HG03095 (cell line): Measurements from ENCODE around the gene CAMKK2.
"Not testable (repeated sequence)": the region's sequence is repeated elsewhere in the genome, so short reads cannot be mapped to it uniquely, and the experiment has no call there.

Source experiments
- ATAC-seq: cut with Tn5 transposase; IDR thresholded peaks from one replicate; pipeline ENCODE4 v1.9.1; 2021; ENCODE audit warnings: moderate library complexity; ENCODE audit not compliant: unreplicated experiment

The CAMKK2 gene

DNA sequence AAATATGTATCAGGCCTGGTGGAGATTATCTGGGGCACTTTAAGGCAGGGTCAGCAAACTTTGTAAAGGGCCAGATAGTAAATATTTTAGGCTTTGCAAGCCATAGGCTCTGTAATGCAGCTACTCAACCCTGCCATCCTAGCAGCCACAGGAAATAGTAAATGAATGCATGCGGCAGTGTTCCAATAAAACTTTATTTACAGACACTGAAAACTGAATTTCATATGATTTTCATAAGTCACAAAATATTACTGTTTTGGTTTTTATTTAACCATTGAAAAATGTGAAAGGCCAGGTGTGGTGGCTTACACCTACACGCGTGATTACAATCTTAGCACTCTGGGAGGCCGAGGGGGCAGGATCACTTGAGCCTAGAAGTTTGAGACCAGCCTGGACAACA lies 3.2 kb upstream of the CAMKK2 start:
- ATAC-seq: no peak

- not testable (repeated sequence) for ATAC-seq
Observed at GRCh38 chr12:121298411-121298810, 1.9 kb upstream of the CAMKK2 start.

GRCh38 chr12:121297435-121297991 lies 1.0 kb upstream of the CAMKK2 start:
- peak; percentile 6 for ATAC-seq

DNA sequence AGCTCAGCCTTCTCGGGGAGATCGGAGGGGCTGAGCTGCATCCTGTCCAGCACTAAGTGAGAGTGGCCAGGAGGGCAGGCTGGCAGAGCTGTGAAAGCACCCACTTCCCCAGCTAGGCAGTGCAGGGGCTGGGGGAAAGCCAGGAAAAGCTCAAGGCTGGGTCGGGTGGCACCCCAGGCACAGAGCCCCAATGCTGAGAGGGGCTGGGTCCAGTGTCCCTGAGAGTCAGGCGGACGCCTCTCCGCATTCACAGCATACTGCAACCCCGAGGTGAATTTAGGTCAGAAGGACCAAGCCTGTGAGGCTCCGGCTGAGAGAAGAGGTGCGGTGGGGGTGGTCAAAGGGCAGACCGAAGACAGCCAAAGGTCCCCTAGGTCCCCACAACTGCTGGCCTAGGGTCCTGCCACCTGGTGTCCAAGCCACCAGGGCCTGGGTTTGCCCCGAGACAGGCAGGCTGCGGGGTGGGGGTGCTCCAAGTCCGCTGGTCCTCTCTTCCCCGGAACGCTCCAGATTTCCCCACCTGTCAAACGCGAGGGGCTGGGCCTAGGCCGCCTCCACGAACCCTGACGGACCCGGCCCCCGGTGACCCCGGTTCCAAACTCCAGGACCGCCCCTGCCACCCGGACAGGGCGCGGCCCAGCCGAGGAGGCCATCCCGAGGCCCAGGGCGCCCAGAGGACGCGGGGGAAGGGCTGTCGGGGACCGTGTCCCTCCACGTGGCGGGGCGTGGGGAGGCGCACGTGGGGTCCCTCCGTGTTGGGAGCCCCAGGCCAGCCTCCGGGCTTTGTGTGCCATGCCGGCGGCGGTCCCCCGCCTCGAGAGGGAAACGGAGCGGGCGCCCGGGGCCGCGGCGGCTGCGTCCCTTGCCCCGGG lies 527 bp downstream of the CAMKK2 start:
- peak; percentile 16 for ATAC-seq

GRCh38 chr12:121295116-121295745 lies 1.3 kb downstream of the CAMKK2 start:
- ATAC-seq: no peak

DNA sequence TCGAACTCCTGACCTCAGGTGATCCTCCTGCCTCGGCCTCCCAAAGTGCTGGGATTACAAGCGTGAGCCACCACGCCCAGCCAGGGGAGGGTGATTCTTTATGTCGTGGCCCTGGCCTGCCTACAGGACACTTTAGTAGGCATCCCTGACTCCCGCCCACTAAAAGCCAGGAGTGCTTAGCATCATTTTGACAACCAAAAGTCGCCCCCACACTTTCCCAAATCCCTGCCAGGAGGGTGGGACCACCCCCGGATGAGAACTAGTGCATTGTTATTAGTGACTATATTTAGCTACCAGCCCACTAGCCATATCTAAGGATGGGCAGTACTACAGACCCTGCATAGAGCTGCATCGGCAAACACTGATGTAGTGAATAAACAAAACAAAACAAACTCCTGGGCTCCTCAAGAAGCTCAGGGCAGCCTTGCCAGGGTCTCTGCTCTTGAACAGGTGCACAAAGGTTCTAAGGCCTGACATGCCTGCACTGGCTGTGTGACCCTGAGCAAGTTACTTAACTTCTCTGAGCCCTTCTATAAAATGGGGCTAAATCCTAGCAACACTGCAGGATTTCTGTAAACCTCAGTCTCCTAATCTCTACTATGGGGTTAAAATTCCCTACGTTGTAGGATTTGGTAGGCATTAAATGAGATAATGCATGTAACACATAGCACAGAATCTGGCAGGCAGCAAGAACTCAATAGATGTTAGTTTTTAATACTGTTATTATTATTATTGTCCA lies 2.2 kb downstream of the CAMKK2 start:
- ATAC-seq: no peak

GRCh38 chr12:121293603-121294002 lies 2.9 kb downstream of the CAMKK2 start:
- no peak for ATAC-seq

DNA sequence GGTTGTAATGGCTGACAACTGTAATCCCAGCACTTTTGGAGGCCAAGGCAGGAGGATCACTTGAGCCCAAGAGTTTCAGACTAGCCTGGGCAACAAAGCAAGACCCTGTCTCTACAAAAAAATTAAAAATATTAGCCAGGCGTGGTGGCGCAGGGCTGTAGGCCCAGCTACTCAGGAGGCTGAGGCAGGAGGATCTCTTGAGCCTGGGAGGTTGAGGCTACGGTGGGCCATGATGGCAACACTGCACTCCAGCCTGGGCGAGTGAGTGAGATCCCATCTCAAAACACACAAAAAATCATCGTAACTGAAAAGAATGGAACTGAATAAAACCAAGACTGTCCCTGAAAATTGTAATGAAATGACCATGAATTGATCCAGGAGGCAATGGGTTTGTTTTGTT lies 6.1 kb downstream of the CAMKK2 start:
- no peak for ATAC-seq

DNA sequence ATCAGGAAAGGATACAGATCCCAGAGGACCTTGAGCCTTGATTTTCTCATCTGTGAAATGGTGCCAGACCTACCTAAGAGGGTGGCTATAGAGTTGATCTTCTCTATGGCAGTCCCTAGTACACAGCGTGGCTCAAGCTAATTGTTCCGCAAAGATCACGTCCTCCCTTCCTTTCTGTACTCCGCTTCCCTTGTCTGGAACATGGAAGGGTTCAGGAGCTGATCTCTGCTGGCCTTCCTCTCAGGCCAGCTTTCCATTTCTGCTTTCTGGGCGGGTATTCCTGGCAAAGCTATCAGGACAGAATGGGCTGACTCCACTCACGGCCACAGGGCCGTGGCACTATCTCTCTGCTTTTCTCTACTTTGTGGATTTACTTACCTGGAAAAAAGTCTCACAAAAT lies 6.5 kb downstream of the CAMKK2 start:
- no peak for ATAC-seq

DNA sequence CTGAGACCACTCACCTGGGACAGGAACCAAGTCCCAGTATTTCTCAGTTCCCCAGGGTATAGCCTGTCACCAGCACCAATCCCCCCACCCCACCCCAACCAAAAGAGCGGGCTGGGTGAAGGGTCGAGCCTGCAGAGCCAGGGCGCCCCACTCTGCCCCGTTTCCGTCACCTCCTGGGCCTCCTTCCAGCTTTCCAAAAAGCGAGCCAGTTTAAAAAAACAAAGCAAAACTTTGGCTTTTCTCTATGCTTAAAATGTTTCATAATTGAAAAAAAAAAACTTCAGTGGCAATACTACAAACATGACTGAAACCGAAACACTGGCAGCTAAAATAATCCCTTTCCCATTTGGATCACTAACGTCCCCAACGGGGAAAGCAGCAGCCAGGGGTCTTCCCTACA lies 7.5 kb downstream of the CAMKK2 start:
- no peak for ATAC-seq

DNA sequence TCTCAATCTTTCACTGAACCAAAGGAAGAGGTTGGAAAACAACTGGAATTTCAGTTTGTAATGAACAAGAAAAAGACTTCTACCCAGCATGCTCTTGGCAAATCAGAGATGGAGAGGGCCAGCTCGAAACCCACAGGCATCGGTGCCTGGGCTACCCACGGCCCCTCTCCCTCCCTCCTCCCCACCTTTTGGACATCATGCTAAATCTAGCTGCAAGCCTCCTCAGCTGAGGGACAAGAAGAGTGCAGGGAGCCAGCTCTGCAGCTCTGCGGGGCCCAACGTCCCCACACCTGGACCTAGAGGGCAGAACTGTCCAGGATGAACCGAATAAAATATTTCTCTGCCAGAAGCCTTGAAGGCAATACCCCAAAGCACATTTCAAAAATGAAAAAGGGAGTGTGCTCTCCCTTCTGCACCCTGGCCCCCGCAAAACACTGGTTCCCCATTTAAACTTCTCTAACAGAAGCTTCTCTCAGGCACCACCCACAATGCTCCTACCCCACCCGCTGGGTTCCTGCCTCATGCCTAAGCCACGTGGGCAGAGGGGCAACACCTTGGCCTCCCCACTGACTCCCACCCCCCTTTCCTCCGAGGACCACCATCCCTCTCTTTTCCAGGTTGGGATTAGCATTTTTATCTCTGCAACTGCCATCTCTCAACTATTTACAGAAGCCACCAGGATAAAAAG lies 8.2 kb downstream of the CAMKK2 start:
- peak; percentile 50 for ATAC-seq

- no peak for ATAC-seq
Observed at GRCh38 chr12:121287267-121287954, 9.1 kb downstream of the CAMKK2 start.

DNA sequence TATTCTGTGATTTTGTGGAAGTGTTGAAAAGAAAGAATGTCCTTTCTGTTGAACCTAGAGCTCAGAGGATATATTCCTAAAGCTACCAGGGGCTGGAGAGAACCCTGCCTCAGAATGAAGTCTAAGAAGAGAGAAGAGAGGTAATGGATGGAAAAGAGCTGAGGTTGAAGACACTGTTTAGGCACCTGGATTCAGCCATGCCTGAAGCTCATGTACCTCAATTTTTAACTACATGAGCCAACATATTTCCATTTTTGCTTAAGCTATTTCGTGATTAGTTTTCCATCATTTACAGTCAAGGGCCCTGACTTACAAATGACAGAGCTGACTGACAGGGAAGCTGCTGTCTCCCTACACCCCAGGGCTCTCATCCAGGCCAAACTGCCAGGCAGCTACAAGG lies 10.7 kb downstream of the CAMKK2 start:
- no peak for ATAC-seq

- ATAC-seq: no peak
Observed at GRCh38 chr12:121284551-121285390, 11.7 kb downstream of the CAMKK2 start.

DNA sequence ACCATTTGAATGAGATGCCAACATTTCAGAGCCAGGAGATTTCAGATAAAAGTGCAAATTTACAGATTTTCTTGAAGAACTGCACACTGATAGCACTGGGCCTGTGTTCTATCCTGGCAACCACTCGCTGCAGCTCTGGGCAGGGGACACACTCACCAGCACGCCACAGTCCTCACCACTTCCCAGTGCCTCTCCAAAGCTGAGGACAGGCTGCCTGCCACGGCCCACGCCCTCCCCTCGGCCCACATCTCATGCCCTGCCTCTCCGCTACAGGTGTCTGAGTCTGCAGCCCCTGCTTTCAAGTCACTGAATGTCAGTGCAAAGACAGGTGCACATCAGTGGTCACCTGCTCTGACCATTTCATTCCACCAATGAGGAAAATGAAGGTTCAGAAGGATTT lies 12.7 kb downstream of the CAMKK2 start:
- no peak for ATAC-seq

DNA sequence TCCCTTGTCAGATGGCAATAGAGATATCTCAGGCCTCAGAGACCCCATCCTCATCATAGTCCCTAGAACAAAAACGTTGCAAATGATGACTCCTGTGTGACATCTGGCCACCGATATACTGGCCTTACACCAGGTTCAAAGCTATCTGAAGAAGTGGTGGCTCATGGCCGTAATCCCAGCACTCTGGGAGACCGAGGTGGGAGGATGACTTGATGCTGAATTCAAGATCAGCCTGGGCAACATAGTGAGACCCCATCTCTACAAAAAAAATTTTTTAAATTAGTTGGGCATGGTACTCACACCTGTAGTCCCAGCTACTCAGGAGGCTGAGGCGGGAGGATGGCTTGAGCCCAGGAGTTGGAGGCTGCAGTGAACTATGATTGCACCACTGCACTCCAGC lies 13.1 kb downstream of the CAMKK2 start:
- ATAC-seq: no peak

GRCh38 chr12:121282910-121283309 lies 13.6 kb downstream of the CAMKK2 start:
- ATAC-seq: not testable (repeated sequence)

- ATAC-seq: no peak
Observed at GRCh38 chr12:121282072-121282742, 14.3 kb downstream of the CAMKK2 start.

DNA sequence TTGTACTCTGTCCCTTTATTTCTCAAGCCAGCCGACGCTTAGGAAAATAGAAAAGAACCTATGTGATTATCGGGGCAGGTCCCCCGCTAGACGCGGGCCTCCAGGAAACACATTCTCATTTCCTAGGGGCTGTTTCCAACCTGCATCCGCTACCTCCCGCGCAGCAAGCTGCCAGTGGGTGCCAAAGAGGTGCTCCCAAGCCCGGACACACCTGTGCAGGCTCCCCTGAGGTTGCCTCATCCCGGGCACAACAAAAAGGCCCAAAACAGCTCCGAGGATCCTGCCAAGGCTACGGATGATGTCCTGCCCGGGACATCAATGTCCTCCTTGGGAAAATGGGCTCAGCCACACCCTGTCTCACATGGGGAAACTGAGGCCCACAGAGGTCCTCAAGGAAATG lies 15.4 kb downstream of the CAMKK2 start:
- ATAC-seq: not testable (repeated sequence)
